22Rv1 (cell line): Measurements from ENCODE around the gene FIG4.
"Not testable (repeated sequence)": the region's sequence is repeated elsewhere in the genome, so short reads cannot be mapped to it uniquely, and the experiment has no call there.

Source experiments
- H3K27ac ChIP-seq: fragments of 450-650 bp; 2 replicates; pipeline ENCODE4 v1.5.1; 2017
- ZFX ChIP-seq: fragments of 450-650 bp; IDR thresholded peaks from 2 replicates; pipeline ENCODE4 v1.6.1; 2017; ENCODE audit warnings: antibody characterized with exemption, borderline replicate concordance
- TF ChIP-seq, protein P1 (sequence below): fragments of 450-650 bp; IDR thresholded peaks from 2 replicates; pipeline ENCODE4 v1.5.1; 2017; ENCODE audit warnings: mild to moderate bottlenecking

The FIG4 gene

GRCh38 chr6:109853426-109853825 lies 162.3 kb downstream of the FIG4 start:
- H3K27ac ChIP-seq = no peak overlapping the region
- TF ChIP-seq, protein P1, sequence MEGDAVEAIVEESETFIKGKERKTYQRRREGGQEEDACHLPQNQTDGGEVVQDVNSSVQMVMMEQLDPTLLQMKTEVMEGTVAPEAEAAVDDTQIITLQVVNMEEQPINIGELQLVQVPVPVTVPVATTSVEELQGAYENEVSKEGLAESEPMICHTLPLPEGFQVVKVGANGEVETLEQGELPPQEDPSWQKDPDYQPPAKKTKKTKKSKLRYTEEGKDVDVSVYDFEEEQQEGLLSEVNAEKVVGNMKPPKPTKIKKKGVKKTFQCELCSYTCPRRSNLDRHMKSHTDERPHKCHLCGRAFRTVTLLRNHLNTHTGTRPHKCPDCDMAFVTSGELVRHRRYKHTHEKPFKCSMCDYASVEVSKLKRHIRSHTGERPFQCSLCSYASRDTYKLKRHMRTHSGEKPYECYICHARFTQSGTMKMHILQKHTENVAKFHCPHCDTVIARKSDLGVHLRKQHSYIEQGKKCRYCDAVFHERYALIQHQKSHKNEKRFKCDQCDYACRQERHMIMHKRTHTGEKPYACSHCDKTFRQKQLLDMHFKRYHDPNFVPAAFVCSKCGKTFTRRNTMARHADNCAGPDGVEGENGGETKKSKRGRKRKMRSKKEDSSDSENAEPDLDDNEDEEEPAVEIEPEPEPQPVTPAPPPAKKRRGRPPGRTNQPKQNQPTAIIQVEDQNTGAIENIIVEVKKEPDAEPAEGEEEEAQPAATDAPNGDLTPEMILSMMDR = no peak
- no peak for TF ChIP-seq ZFX

DNA sequence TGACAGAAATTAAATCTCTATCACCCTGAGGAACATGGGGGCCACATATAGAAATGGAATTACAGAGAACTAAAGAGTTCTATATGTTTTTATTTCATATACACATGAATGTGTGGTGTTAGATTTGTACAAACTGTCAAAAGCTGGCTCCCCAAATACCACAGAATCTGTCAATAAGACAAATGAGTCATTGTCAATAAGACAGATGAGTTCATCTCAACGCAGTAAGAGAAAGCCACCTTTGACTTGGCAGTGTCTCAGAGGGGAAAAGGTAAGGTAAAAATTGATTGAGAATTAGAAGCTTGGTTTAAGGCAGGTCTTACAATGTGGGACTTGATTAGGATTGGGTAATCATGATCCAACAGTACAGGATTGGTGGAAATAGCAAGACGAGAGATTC lies 162.9 kb downstream of the FIG4 start:
- TF ChIP-seq, protein P1 = no peak
- no peak for TF ChIP-seq ZFX
- H3K27ac ChIP-seq = no peak overlapping the region

- H3K27ac ChIP-seq = no peak overlapping the region
- TF ChIP-seq, protein P1 = no peak
- TF ChIP-seq ZFX = no peak
Observed at GRCh38 chr6:109854541-109855308, 163.6 kb downstream of the FIG4 start.

DNA sequence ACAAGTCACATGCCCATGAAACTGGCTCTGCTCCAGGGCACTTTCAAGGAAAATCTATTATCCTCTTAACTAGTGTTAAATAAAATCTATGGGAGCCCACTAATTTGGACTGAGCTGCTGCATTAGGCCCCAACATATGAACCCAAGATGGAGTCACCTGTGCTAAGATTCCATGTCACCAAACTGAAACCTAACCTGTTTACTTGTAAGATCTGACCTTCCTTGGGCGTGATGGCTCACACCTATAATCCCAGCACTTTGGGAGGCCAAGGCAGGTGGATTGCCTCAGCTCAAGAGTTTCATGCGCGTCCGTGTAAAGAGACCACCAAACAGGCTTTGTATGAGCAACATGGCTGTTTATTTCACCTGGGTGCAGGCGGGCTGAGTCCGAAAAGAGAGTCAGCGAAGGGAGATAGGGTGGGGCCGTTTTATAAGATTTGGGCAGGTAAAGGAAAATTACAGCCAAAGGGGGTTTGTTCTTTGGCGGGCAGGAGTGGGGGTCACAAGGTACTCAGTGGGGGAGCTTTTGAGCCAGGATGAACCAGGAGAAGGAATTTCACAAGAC lies 164.5 kb downstream of the FIG4 start:
- H3K27ac ChIP-seq = not testable (repeated sequence)

DNA sequence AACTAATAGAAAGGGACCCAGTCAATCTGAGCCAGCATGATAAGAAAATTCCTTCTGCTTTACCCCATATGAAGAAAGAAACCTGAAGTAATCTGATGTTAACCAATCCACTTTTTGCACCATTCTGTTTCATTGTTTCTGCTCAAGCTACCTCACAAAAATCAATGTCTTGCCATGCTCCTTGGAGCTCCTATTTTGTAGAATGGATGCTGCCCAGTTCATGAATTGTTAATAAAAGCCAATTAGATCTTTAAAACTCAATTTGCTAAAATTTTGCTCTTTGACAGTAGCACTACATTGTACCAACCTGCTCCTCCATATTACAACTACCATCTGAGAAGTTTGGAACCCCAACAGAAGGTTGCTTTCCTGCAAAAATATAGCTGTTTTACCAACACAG lies 170.8 kb downstream of the FIG4 start:
- no peak for TF ChIP-seq ZFX
- TF ChIP-seq, protein P1 = no peak
- H3K27ac ChIP-seq = no peak overlapping the region

DNA sequence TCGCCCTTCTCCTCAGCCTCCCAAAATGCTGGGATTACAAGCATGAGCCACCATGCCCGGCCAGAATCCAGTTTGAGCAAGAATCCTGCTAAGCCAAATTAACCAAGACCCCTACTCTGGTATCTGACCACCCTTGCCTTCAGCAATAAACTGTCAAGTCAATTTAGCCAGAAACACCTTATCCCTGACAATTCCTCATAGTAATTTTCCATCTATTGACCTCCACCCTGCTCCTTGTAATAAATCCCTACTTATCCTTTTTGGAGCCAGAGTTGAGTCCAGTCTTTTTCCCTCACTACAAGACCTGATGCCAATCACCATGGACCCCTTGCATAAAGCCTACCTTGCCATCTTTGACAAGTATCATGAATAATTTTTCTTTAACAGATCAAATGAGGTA lies 173.0 kb downstream of the FIG4 start:
- no peak overlapping the region for H3K27ac ChIP-seq
- TF ChIP-seq ZFX = no peak
- TF ChIP-seq, protein P1 = no peak

- TF ChIP-seq ZFX = no peak
- TF ChIP-seq, protein P1 = no peak
- no peak overlapping the region for H3K27ac ChIP-seq
Observed at GRCh38 chr6:109865968-109866367, 174.9 kb downstream of the FIG4 start.
